Measurements from ENCODE around the gene GRID2. TPM values are rescaled to one million over a fixed set of nuclear protein-coding genes. Genes with fewer than 3 reads are reported as not detected.

GRID2 gene
- total RNA-seq, 4 donors from 2014 or later, result 0.33 TPM; not detected in 3

DNA sequence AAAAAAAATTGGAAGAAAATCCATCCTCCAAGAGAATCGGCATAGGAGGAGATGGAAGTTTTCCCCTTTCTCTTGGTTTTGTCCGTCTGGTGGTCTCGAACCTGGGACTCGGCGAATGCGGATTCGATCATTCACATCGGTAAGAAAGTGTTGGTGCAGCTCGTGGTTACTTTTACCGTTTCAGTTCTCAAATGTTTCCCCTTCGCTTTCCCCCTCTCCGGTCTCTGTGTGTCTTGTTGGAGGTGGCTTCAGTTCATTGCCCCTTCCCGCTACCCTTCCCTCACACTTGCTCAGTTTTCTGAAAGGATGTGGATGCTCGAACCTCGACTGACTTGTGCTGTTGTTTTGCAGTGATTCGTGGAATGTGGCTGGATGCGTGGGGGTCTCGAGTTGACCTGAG, 840 bp downstream of the GRID2 start:
- Histone ChIP-seq H3K4me1 (peaks cover 17 to 25% of the 10 kb centered on the region in 2 donors), H3K36me3 (no peaks in the 10 kb centered on the region), H3K4me3 (replicated peaks in 1 of 3) (no peak overlapping the region), H3K27ac (no peak overlapping the region), H3K27me3 (peaks cover 10% of the 10 kb centered on the region), H3K9me3 (no peaks in the 10 kb centered on the region)
- intact Hi-C loops (cut with DNase I), result no loop called here
- no peak for DNase-seq
- TF ChIP-seq, protein P1, sequence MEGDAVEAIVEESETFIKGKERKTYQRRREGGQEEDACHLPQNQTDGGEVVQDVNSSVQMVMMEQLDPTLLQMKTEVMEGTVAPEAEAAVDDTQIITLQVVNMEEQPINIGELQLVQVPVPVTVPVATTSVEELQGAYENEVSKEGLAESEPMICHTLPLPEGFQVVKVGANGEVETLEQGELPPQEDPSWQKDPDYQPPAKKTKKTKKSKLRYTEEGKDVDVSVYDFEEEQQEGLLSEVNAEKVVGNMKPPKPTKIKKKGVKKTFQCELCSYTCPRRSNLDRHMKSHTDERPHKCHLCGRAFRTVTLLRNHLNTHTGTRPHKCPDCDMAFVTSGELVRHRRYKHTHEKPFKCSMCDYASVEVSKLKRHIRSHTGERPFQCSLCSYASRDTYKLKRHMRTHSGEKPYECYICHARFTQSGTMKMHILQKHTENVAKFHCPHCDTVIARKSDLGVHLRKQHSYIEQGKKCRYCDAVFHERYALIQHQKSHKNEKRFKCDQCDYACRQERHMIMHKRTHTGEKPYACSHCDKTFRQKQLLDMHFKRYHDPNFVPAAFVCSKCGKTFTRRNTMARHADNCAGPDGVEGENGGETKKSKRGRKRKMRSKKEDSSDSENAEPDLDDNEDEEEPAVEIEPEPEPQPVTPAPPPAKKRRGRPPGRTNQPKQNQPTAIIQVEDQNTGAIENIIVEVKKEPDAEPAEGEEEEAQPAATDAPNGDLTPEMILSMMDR (IDR thresholded peaks at IDR 0.05), result no peak
- TF ChIP-seq POLR2A (IDR thresholded peaks at IDR 0.05), result no peak
- 3 to 5% methylated on average over 18 of the region's 18 CpGs for WGBS, 2 donors

DNA sequence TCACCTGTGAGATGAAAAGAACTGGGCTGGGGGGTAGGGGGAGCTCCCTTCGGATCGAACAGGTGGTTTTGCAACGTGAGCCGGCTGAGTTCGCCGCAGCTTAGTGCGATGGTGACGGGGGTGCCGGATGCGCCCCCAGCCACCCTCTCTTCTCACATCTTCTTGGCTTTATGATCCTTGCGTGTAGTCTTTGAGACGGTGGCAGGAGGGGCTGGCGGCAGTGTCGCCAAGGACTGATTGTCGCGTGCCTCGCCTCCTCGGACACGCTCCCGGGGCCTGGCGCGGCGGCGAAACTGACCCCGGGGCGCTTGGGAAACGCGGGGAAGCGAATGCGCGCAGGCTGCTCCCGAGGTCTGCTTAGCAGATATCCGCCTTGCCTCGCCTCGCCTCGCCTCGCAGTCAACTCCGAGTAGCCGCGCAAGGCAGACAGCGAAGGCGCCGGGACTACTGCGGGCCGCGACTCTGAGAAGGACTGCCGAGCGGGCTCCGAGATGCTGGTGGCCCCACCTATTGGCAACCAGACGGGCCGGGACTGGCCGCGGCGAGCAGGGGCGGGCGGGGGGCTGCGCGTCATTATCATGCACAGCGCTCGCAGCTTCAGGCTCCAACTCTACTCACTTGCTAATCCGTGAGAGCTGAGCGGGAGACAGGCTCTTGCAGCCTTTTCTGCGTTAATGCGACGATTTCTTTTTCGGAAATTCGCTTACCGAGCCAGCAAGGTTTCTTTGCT, 1.5 kb downstream of the GRID2 start:
- intact Hi-C loops (cut with DNase I), result no loop called here
- 1 to 2% methylated on average over 19 to 30 of the region's 68 CpGs for WGBS, 2 donors
- no peaks in the 10 kb centered on the region for H3K9me3 ChIP-seq
- H3K27ac ChIP-seq, result no peak overlapping the region
- no peak for TF ChIP-seq POLR2A (IDR thresholded peaks at IDR 0.05)
- TF ChIP-seq, protein P1 (IDR thresholded peaks at IDR 0.05), result no peak
- DNase-seq, result peak; percentile 58 to 61
- H3K27me3 ChIP-seq, result peaks cover 10% of the 10 kb centered on the region
- H3K4me1 ChIP-seq, result peaks cover 17 to 25% of the 10 kb centered on the region in 2 donors
- H3K4me3 ChIP-seq (replicated peaks in 1 of 3), result peak overlapping the region in 1 of 3 donors; percentile 17
- H3K36me3 ChIP-seq, result no peaks in the 10 kb centered on the region

DNA sequence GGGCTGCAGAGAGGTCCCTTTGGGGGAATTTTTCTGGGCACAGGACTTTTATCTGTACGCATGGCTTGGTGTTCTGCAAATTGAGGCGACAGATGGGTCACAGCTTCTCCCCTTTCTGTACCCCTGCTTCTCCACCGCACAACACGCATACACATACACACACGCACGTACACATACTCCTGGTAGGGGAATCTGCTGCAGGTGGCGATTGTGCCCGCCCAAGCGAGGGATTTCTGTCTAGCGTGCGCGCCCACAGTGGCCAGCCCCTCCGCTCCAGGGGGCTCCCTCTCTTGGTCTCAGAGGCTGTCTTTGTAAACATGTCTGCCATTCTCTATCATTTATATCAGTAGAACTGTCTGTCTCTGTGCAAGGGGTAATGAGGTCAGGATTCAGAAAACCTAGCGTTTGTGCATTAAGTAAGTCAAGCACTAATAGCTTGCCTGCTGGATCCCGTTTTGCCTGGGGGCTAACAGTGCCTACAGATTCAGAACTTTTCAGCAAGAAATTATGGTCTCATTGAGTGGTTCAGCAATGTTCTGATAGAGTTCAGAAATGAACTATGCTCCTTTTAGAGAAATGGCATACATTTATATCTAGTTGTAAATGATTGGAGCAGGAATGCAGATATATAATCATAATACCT, 2.2 kb downstream of the GRID2 start:
- 6 to 7% methylated on average over 15 of the region's 15 CpGs for WGBS, 2 donors
- peaks cover 10% of the 10 kb centered on the region for H3K27me3 ChIP-seq
- peaks cover 17 to 25% of the 10 kb centered on the region in 2 donors for H3K4me1 ChIP-seq
- H3K9me3 ChIP-seq, result no peaks in the 10 kb centered on the region
- H3K36me3 ChIP-seq, result no peaks in the 10 kb centered on the region
- intact Hi-C loops (cut with DNase I), result no loop called here
- H3K27ac ChIP-seq, result no peak overlapping the region
- no peak for TF ChIP-seq POLR2A (IDR thresholded peaks at IDR 0.05)
- TF ChIP-seq, protein P1 (IDR thresholded peaks at IDR 0.05), result no peak
- DNase-seq, result no peak
- peak overlapping the region in 1 of 3 donors; percentile 17 for H3K4me3 ChIP-seq (replicated peaks in 1 of 3)

DNA sequence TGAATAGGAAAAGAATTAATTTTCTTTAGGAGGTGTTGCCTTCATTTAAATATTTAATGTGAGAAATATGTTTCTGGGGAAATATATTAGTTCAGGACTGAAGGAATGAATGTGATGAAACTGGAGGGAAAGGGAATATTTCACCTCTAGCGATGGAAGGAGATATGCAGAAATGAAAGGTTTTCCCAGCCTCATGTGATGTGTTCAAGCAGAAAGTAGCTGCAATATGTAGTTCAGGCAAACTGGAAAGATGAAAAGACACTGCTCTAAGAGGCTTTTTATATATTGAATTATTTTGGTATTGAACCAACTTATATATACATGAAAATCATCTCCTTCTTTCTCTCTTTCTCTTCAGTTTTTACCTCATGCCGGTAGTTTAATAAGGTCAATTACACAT, 3.4 kb downstream of the GRID2 start:
- TF ChIP-seq, protein P1 (IDR thresholded peaks at IDR 0.05), result no peak
- TF ChIP-seq POLR2A (IDR thresholded peaks at IDR 0.05), result no peak
- Histone ChIP-seq H3K36me3 (no peaks in the 10 kb centered on the region), H3K9me3 (no peaks in the 10 kb centered on the region), H3K27me3 (peaks cover 10% of the 10 kb centered on the region), H3K4me1 (peaks cover 17 to 25% of the 10 kb centered on the region in 2 donors), H3K27ac (no peak overlapping the region), H3K4me3 (replicated peaks in 1 of 3) (no peak overlapping the region)
- DNase-seq, result no peak
- intact Hi-C loops (cut with DNase I), result no loop called here
- 91 to 96% methylated on average over 2 of the region's 2 CpGs for WGBS, 2 donors

DNA sequence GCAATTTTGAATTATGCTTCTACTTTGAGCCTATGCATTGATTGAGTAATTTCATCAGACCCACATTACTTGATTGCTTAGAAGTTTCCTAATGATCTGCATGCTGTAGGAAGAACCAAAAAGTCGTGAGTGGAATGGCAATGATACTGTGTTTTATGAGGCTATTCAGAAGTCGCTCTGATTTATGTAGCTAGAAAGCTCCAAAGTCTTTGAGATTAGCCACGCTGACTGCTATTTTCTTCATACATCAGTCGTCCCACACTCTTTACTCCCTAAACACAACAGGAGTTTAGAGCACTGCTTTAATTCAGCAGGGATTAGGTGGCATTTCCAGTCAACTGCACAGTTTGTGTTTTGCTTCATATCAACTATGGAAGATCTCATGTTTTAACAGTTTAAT, 4.1 kb downstream of the GRID2 start:
- no peak overlapping the region for H3K27ac ChIP-seq
- DNase-seq, result no peak
- no peaks in the 10 kb centered on the region for H3K9me3 ChIP-seq
- TF ChIP-seq POLR2A (IDR thresholded peaks at IDR 0.05), result no peak
- TF ChIP-seq, protein P1 (IDR thresholded peaks at IDR 0.05), result no peak
- no peaks in the 10 kb centered on the region for H3K36me3 ChIP-seq
- WGBS, 2 donors, result 82 to 88% methylated on average over 4 of the region's 4 CpGs
- H3K4me3 ChIP-seq (replicated peaks in 1 of 3), result no peak overlapping the region
- peaks cover 9% of the 10 kb centered on the region for H3K27me3 ChIP-seq
- intact Hi-C loops (cut with DNase I), result no loop called here
- peaks cover 17 to 25% of the 10 kb centered on the region in 2 donors for H3K4me1 ChIP-seq

All from thyroid gland (tissue), 4 donors.